H1 (cell line): Measurements from ENCODE around the gene PLEKHA5. TPM values are rescaled to one million over a fixed set of nuclear protein-coding genes. Genes with fewer than 3 reads are reported as not detected.

Experiments used
- EZH2 ChIP-seq: fragments of 200-600 bp; sonication (generic); IDR thresholded peaks from 2 replicates; pipeline ENCODE4 v1.7.1; 2012; ENCODE audit warnings: low read depth, mild to moderate bottlenecking, moderate library complexity, low read length, inconsistent platforms; ENCODE audit not compliant: severe bottlenecking
- POLR2A ChIP-seq, 2 experiments: IDR thresholded peaks; 1 replicate in 1 of 2; 2 replicates in 1 of 2; pipeline ENCODE4 v1.6.1; 2011; ENCODE audit warnings: low read depth in 2 of 2, low read length in 2 of 2, mild to moderate bottlenecking in 2 of 2; ENCODE audit errors: control extremely low read depth in 1 of 2
- TCF12 ChIP-seq: IDR thresholded peaks from 2 replicates; pipeline ENCODE4 v1.6.1; 2011; ENCODE audit warnings: low read depth, mild to moderate bottlenecking, low read length
- polyA plus RNA-seq, 7 experiments: library from polyadenylated mRNA; depleted of rRNA in 3 of 7; stranded (reverse) in 5 of 7; unstranded in 2 of 7; fragments of >200 nt in 5 of 7; fragments of 200-250 nt in 2 of 7; gene quantifications; 1 replicate in 5 of 7; 2 replicates in 1 of 7; 4 replicates in 1 of 7; pipeline versions ENCODE4 v1.2.1 to v1.2.3, GENCODE V29; 2011 to 2013; ENCODE audit warnings: missing spikeins in 2 of 7, mixed read lengths in 2 of 7
- total RNA-seq: library from RNA; stranded (reverse); fragmentation: NEBNext Ultra II Directional; extraction: Animal tissue kit (Norgen Biotek cat#: 25700); gene quantifications from 2 replicates; pipeline ENCODE4 v1.2.1, GENCODE V29; 2021

PLEKHA5 gene
- total and polyA plus RNA-seq, 2 of the 8 experiments (the other 6 are each of a cell fraction or from before 2014, with no cell fraction given) = 17.2 to 66.1 TPM

DNA sequence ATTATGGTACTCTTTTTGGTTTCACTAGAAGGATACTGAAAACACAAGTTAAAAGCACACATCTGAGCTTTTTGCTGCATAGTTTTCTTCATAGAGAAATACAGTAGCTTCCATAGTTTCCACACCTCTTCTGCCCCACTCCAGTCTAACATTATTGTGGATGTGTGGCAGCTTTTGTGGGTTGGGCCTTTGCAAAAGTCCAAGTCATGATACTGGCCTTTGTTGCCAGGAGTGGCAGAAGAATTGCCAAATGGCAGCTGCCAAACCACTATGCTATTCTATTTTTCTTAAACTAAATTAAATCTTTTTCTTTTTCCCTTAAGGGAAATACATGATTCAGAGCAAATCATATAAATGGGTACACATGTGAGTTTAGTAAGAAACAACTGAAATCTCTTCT is 114.8 kb downstream of the PLEKHA5 start (continued):
- TF ChIP-seq EZH2 (no peak), TCF12 (no peak), POLR2A (IDR thresholded peaks at IDR 0.05; ENCODE audit: control extremely low read depth in 1 of 2, low read depth in 2 of 2, low read length in 2 of 2) (no peak)
